ENCODE data around the gene EXOC4. TPM values are rescaled to one million over a fixed set of nuclear protein-coding genes. Genes with fewer than 3 reads are reported as not detected.

Gene EXOC4
- total RNA-seq, 1 experiment from 2014 or later, result 75.8 TPM

DNA sequence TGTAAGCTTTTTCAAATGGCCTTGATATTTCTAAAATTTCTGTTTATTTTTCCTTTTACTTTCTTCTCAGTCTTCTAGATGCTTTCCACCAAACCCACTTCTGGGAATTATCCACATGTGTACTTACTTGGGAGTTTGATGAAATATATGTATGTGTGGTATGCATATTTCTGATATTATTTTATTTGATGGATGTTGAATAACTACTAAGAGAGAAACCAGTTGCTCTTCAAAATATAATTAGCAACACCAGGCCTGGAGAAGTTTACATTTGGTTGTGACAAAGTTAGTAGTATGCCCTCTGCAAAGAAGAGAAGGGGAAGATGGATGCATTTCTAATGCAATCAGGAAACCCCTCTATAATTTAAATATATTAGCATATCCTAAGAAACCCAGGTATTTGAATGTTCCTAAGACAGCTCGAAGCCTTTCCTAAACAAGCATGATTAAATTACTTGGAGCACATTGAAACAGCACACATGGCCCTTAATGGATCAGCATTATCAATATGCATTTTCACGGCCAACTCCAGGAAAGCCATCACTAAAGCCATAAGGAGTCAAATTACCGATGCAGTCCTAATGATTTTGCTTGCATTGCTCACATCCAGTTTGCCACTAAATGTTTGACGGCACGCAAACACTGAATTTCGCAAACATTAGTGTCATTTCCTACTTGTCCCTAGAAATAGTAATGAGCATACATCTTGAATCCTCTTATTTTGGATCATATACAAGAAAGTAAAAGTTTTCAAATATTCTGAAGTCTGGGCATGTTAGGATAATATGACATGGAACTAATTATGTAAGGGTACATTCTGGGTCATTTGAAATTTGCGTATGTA, 393.8 kb downstream of the EXOC4 start:
- Histone ChIP-seq H2AK5ac (ENCODE audit: insufficient read length, low read length) (no peak overlapping the region), H4K8ac (replicated peaks; ENCODE audit: insufficient read length, low read depth, low read length) (no peak overlapping the region), H3K4me2 (ENCODE audit: insufficient read depth, insufficient read length, low read length) (no peak overlapping the region), H4K20me1 (ENCODE audit: control insufficient read depth, insufficient read depth, insufficient read length) (no peaks in the 10 kb centered on the region), H2BK12ac (ENCODE audit: insufficient read length, low read depth, low read length) (no peak overlapping the region), H3K4me1 (ENCODE audit: insufficient read depth, low read length) (peaks cover 3% of the 10 kb centered on the region; the same call in 1 of the 2 replicates), H3K56ac (ENCODE audit: insufficient read length, low read depth, low read length) (no peak overlapping the region), H4K5ac (ENCODE audit: insufficient read length, low read depth, low read length) (no peak overlapping the region), H2BK20ac (ENCODE audit: low read depth, low read length, poor library complexity, severe bottlenecking) (no peak overlapping the region), H3T11ph (ENCODE audit: low read length) (no peak overlapping the region), H4K91ac (ENCODE audit: insufficient read length, low read depth, low read length) (no peak overlapping the region), H3K4ac (ENCODE audit: low read depth, low read length) (no peak overlapping the region), H3K9me3 (ENCODE audit: control insufficient read depth, low read depth, low read length) (no peaks in the 10 kb centered on the region), H2BK15ac (ENCODE audit: low read depth, low read length) (no peak overlapping the region), H2AFZ (ENCODE audit: low read length) (no peak overlapping the region), H3K79me2 (ENCODE audit: insufficient read depth, low read length) (no peaks in the 10 kb centered on the region), H3K14ac (ENCODE audit: insufficient read depth, low read length) (no peak overlapping the region), H3K23me2 (ENCODE audit: insufficient read length, low read depth, low read length, poor library complexity, severe bottlenecking) (no peaks in the 10 kb centered on the region), H3K18ac (ENCODE audit: insufficient read length, low read depth, low read length) (no peak overlapping the region), H3K23ac (ENCODE audit: insufficient read length, low read depth, low read length) (no peak overlapping the region), H3K9ac (ENCODE audit: extremely low read depth, insufficient read length, low read length) (no peak overlapping the region), H2BK120ac (ENCODE audit: low read depth, low read length, poor library complexity, severe bottlenecking) (no peak overlapping the region), H2BK5ac (ENCODE audit: insufficient read length, low read length) (no peak overlapping the region), H3K27me3 (ENCODE audit: insufficient read depth, low read length) (no peaks in the 10 kb centered on the region), H3K79me1 (ENCODE audit: insufficient read depth, low read depth, low read length, poor library complexity, severe bottlenecking) (no peaks in the 10 kb centered on the region), H3K27ac (ENCODE audit: insufficient read length, low read depth, low read length) (no peak overlapping the region)
- H3K36me3 Mint-ChIP-seq (ENCODE audit: insufficient read depth in 1 of 3, low read depth in 3 of 3), result no peaks in the 10 kb centered on the region; a peak in 1 of 7 replicates
- H3K27ac Mint-ChIP-seq, result no peak overlapping the region
- TF ChIP-seq, protein P1, sequence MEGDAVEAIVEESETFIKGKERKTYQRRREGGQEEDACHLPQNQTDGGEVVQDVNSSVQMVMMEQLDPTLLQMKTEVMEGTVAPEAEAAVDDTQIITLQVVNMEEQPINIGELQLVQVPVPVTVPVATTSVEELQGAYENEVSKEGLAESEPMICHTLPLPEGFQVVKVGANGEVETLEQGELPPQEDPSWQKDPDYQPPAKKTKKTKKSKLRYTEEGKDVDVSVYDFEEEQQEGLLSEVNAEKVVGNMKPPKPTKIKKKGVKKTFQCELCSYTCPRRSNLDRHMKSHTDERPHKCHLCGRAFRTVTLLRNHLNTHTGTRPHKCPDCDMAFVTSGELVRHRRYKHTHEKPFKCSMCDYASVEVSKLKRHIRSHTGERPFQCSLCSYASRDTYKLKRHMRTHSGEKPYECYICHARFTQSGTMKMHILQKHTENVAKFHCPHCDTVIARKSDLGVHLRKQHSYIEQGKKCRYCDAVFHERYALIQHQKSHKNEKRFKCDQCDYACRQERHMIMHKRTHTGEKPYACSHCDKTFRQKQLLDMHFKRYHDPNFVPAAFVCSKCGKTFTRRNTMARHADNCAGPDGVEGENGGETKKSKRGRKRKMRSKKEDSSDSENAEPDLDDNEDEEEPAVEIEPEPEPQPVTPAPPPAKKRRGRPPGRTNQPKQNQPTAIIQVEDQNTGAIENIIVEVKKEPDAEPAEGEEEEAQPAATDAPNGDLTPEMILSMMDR (conservative IDR thresholded peaks at IDR 0.05), result no peak
- H3K4me3 Mint-ChIP-seq, result no peak overlapping the region
- no peak for DNase-seq
- no CpG with 5 or more reads among the region's 7 CpGs for WGBS (ENCODE audit: extremely low coverage, insufficient read length, low lambda C conversion rate)
- H3K9me3 Mint-ChIP-seq, result no peaks in the 10 kb centered on the region
- peaks cover 3 to 13% of the 10 kb centered on the region in 2 experiments; a peak in 3 of 4 replicates for H3K4me1 Mint-ChIP-seq
- no peaks in the 10 kb centered on the region for H3K27me3 Mint-ChIP-seq (ENCODE audit: low read depth)
